Measurements from ENCODE around the gene CRIM1.
A peak's percentile ranks its signal among the peaks of the same experiment; 100 is the strongest.

Gene CRIM1

GRCh38 chr2:36430549-36430948 lies 75.0 kb downstream of the CRIM1 start:
- DNase-seq (ENCODE audit: low spot score) = no peak

- no peak for DNase-seq (ENCODE audit: low spot score)
Observed at GRCh38 chr2:36432479-36432878, 76.9 kb downstream of the CRIM1 start.

- DNase-seq (ENCODE audit: low spot score) = no peak
Observed at GRCh38 chr2:36433311-36434217, 78.0 kb downstream of the CRIM1 start.

GRCh38 chr2:36438449-36438977 lies 82.9 kb downstream of the CRIM1 start:
- peak; percentile 91 for DNase-seq (ENCODE audit: low spot score)

GRCh38 chr2:36439084-36439483 lies 83.5 kb downstream of the CRIM1 start:
- DNase-seq (ENCODE audit: low spot score) = no peak

- no peak for DNase-seq (ENCODE audit: low spot score)
Observed at GRCh38 chr2:36441065-36441625, 85.6 kb downstream of the CRIM1 start.

GRCh38 chr2:36441816-36442215 lies 86.2 kb downstream of the CRIM1 start:
- no peak for DNase-seq (ENCODE audit: low spot score)

GRCh38 chr2:36444216-36444936 lies 88.8 kb downstream of the CRIM1 start:
- DNase-seq (ENCODE audit: low spot score) = no peak

- DNase-seq (ENCODE audit: low spot score) = no peak
Observed at GRCh38 chr2:36445185-36445866, 89.7 kb downstream of the CRIM1 start.

GRCh38 chr2:36446294-36446693 lies 90.7 kb downstream of the CRIM1 start:
- no peak for DNase-seq (ENCODE audit: low spot score)

GRCh38 chr2:36449213-36449612 lies 93.6 kb downstream of the CRIM1 start:
- no peak for DNase-seq (ENCODE audit: low spot score)

- DNase-seq (ENCODE audit: low spot score) = no peak
Observed at GRCh38 chr2:36449943-36450392, 94.4 kb downstream of the CRIM1 start.

GRCh38 chr2:36450466-36451196 lies 95.1 kb downstream of the CRIM1 start:
- peak; percentile 7 for DNase-seq (ENCODE audit: low spot score)

GRCh38 chr2:36451512-36451911 lies 95.9 kb downstream of the CRIM1 start:
- DNase-seq (ENCODE audit: low spot score) = no peak

- DNase-seq (ENCODE audit: low spot score) = no peak
Observed at GRCh38 chr2:36452260-36452659, 96.7 kb downstream of the CRIM1 start.

GRCh38 chr2:36453652-36454051 lies 98.1 kb downstream of the CRIM1 start:
- no peak for DNase-seq (ENCODE audit: low spot score)

- DNase-seq (ENCODE audit: low spot score) = no peak
Observed at GRCh38 chr2:36455011-36455410, 99.4 kb downstream of the CRIM1 start.

- DNase-seq (ENCODE audit: low spot score) = no peak
Observed at GRCh38 chr2:36455788-36456187, 100.2 kb downstream of the CRIM1 start.

GRCh38 chr2:36456227-36457175 lies 100.9 kb downstream of the CRIM1 start:
- DNase-seq (ENCODE audit: low spot score) = no peak

GRCh38 chr2:36458106-36458505 lies 102.5 kb downstream of the CRIM1 start:
- no peak for DNase-seq (ENCODE audit: low spot score)

Data from RKO (cell line).